ENCODE data around the gene WWTR1. TPM values are rescaled to one million over a fixed set of nuclear protein-coding genes. Genes with fewer than 3 reads are reported as not detected.

Gene WWTR1
- total and polyA plus RNA-seq, 2 experiments from 2014 or later, result 25.1 to 26.2 TPM

DNA sequence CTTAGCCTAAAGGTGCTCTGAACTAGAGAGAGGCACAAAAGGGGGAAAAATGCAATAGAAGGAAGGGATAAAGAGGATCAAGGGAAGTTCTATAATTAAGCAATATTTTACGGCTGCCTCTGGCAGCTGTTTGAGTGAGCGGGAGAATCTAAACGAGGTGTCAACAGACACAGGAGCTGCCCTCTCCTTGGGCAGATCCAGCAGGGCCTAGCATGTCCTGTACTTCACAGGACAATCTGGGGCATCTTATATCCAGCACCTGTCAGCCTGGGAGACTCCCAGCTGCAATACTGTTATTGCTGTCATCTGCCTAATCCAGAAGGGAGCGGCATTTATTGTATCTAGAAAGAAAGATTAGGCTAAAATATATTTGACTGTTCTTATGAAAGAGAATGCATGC is 68.9 kb downstream of the WWTR1 start:
- Mint-ChIP-seq H3K27ac (no peak overlapping the region), H3K4me3 (no peak overlapping the region), H3K36me3 (ENCODE audit: low read depth) (no peaks in the 10 kb centered on the region), H3K4me1 (peaks cover 42% of the 10 kb centered on the region), H3K9me3 (no peaks in the 10 kb centered on the region), H3K27me3 (ENCODE audit: insufficient read depth, low read depth, poor library complexity) (no peaks in the 10 kb centered on the region)
- Histone ChIP-seq H3K4me2 (no peak overlapping the region), H3K9me2 (ENCODE audit: insufficient read depth) (no peaks in the 10 kb centered on the region), H3K4me3 (no peak overlapping the region), H3K36me3 (ENCODE audit: insufficient read depth) (no peaks in the 10 kb centered on the region), H3K4me1 (ENCODE audit: insufficient read depth) (peaks cover 40% of the 10 kb centered on the region), H3K27ac (ENCODE audit: low read depth) (no peak overlapping the region), H3K27me3 (ENCODE audit: insufficient read depth) (no peaks in the 10 kb centered on the region), H3K79me2 (replicated peaks; ENCODE audit: insufficient read depth) (peaks cover 44% of the 10 kb centered on the region), H3F3A (replicated peaks; ENCODE audit: low read depth) (no peaks in the 10 kb centered on the region), H2AFZ (no peak overlapping the region), H4K20me1 (replicated peaks; ENCODE audit: insufficient read depth) (no peaks in the 10 kb centered on the region)
- DNase-seq (ENCODE audit: low spot score), result no peak
- TF ChIP-seq STAT1 (IDR thresholded peaks at IDR 0.05; ENCODE audit: unreplicated experiment), result no peak
- no peak for TF ChIP-seq EZH2phosphoT487 (IDR thresholded peaks at IDR 0.05; ENCODE audit: unreplicated experiment)
- no peak for TF ChIP-seq EZH2 (IDR thresholded peaks at IDR 0.05; ENCODE audit: low read depth, unreplicated experiment)
- no peak for TF ChIP-seq JUNB (IDR thresholded peaks at IDR 0.05; ENCODE audit: unreplicated experiment)
- TF ChIP-seq NANOG (IDR thresholded peaks at IDR 0.05; ENCODE audit: borderline replicate concordance), result no peak
- no peak for TF ChIP-seq CTCF (conservative IDR thresholded peaks at IDR 0.05; ENCODE audit: low read depth in 2 of 2)
- no peak for TF ChIP-seq ETS1 (IDR thresholded peaks at IDR 0.05)
- no peak for TF ChIP-seq CREB1 (CRISPR knock-in tag; IDR thresholded peaks at IDR 0.05; ENCODE audit: low read depth)
- TF ChIP-seq ZNF462 (CRISPR knock-in tag; IDR thresholded peaks at IDR 0.05), result no peak
- TF ChIP-seq ZNF331 (CRISPR knock-in tag; IDR thresholded peaks at IDR 0.05; ENCODE audit: low read depth), result no peak
- TF ChIP-seq, protein P1, sequence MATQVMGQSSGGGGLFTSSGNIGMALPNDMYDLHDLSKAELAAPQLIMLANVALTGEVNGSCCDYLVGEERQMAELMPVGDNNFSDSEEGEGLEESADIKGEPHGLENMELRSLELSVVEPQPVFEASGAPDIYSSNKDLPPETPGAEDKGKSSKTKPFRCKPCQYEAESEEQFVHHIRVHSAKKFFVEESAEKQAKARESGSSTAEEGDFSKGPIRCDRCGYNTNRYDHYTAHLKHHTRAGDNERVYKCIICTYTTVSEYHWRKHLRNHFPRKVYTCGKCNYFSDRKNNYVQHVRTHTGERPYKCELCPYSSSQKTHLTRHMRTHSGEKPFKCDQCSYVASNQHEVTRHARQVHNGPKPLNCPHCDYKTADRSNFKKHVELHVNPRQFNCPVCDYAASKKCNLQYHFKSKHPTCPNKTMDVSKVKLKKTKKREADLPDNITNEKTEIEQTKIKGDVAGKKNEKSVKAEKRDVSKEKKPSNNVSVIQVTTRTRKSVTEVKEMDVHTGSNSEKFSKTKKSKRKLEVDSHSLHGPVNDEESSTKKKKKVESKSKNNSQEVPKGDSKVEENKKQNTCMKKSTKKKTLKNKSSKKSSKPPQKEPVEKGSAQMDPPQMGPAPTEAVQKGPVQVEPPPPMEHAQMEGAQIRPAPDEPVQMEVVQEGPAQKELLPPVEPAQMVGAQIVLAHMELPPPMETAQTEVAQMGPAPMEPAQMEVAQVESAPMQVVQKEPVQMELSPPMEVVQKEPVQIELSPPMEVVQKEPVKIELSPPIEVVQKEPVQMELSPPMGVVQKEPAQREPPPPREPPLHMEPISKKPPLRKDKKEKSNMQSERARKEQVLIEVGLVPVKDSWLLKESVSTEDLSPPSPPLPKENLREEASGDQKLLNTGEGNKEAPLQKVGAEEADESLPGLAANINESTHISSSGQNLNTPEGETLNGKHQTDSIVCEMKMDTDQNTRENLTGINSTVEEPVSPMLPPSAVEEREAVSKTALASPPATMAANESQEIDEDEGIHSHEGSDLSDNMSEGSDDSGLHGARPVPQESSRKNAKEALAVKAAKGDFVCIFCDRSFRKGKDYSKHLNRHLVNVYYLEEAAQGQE (IDR thresholded peaks at IDR 0.05; ENCODE audit: unreplicated experiment), result no peak
- TF ChIP-seq POLR2AphosphoS5 (IDR thresholded peaks at IDR 0.05; ENCODE audit: low read depth), result no peak
- no peak for TF ChIP-seq ZNF114 (CRISPR knock-in tag; IDR thresholded peaks at IDR 0.05)
- ATAC-seq, result no peak

Measured in GM23338 (cell line).